ENCODE measurements around the gene OTOS.

DNA sequence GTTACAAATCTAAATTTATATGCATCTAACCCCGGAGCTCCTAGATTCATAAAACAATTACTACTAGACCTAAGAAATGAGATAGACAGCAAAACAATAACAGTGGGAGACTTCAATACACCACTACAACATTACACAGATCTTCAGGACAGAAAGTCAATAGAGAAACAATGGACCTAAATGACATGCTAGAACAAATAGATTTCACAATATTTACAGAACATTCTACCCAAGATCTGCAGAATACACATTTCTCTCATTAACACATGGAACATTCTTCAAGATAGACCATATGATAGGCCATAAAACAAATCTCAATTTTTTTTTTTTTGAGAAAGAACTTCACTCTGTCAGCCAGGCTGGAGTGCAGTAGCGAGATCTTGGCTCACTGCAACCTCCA lies 42.1 kb downstream of the OTOS start:
- no peak for TF ChIP-seq EP300 (IDR thresholded peaks at IDR 0.05)
- TF ChIP-seq, protein P1, sequence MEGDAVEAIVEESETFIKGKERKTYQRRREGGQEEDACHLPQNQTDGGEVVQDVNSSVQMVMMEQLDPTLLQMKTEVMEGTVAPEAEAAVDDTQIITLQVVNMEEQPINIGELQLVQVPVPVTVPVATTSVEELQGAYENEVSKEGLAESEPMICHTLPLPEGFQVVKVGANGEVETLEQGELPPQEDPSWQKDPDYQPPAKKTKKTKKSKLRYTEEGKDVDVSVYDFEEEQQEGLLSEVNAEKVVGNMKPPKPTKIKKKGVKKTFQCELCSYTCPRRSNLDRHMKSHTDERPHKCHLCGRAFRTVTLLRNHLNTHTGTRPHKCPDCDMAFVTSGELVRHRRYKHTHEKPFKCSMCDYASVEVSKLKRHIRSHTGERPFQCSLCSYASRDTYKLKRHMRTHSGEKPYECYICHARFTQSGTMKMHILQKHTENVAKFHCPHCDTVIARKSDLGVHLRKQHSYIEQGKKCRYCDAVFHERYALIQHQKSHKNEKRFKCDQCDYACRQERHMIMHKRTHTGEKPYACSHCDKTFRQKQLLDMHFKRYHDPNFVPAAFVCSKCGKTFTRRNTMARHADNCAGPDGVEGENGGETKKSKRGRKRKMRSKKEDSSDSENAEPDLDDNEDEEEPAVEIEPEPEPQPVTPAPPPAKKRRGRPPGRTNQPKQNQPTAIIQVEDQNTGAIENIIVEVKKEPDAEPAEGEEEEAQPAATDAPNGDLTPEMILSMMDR (IDR thresholded peaks at IDR 0.05), result no peak
- TF ChIP-seq POLR2A (IDR thresholded peaks at IDR 0.05), result no peak
- TF ChIP-seq POLR2AphosphoS5 (IDR thresholded peaks at IDR 0.05), result no peak
